MCF 10A (cell line): Measurements from ENCODE around the gene UPP1. TPM values are rescaled to one million over a fixed set of nuclear protein-coding genes. Genes with fewer than 3 reads are reported as not detected.
"Not testable (repeated sequence)": the region's sequence is repeated elsewhere in the genome, so short reads cannot be mapped to it uniquely, and the experiment has no call there.

ENCODE experiments used
- BruUV-seq: library from RNA; stranded (reverse); fragments of 400-500 nt; replicated peaks from 2 replicates; lab custom pipeline; 2021; lab: Mats Ljungman, UMichigan
- CTCF ChIA-PET: fragments of 300-600 bp; sonication (Branson Sonifier 250); formaldehyde crosslinking; extraction: SDS; loops from one replicate; lab custom pipeline; 2021; ENCODE audit warnings: antibody characterized with exemption, inconsistent platforms; lab: Yijun Ruan, JAX
- POLR2A ChIA-PET: fragments of 300-600, 350-650 bp; sonication (Branson Sonifier 250); formaldehyde crosslinking; extraction: SDS; loops from one replicate; lab custom pipeline; 2020; ENCODE audit warnings: antibody characterized with exemption, inconsistent platforms; lab: Yijun Ruan, JAX
- DNase-seq: peaks from one replicate; pipeline ENCODE4 v3.0.0-alpha.2; 2018; ENCODE audit not compliant: unreplicated experiment
- H3K27ac Mint-ChIP-seq: one replicate; pipeline ENCODE4 v1.8.0; 2022; ENCODE audit warnings: mild to moderate bottlenecking, low read depth, mixed read lengths; ENCODE audit not compliant: unreplicated experiment
- H3K27me3 Mint-ChIP-seq: one replicate; pipeline ENCODE4 v1.8.0; 2022; ENCODE audit warnings: mixed read lengths; ENCODE audit not compliant: insufficient read depth, unreplicated experiment
- H3K36me3 Mint-ChIP-seq: one replicate; pipeline ENCODE4 v1.8.0; 2022; ENCODE audit warnings: mild to moderate bottlenecking, moderate library complexity, mixed read lengths; ENCODE audit not compliant: insufficient read depth, unreplicated experiment
- H3K4me1 Mint-ChIP-seq: one replicate; pipeline ENCODE4 v1.8.0; 2022; ENCODE audit warnings: mixed read lengths; ENCODE audit not compliant: insufficient read depth, unreplicated experiment
- H3K4me3 Mint-ChIP-seq: one replicate; pipeline ENCODE4 v1.8.0; 2022; ENCODE audit warnings: mild to moderate bottlenecking, moderate library complexity, mixed read lengths; ENCODE audit not compliant: unreplicated experiment
- H3K9me3 Mint-ChIP-seq: one replicate; pipeline ENCODE4 v1.8.0; 2022; ENCODE audit warnings: mixed read lengths; ENCODE audit not compliant: unreplicated experiment
- CTCF ChIP-seq: fragments of 200-600 bp; IDR thresholded peaks from one replicate; pipeline ENCODE4 v1.8.0; 2022; ENCODE audit warnings: antibody characterized with exemption, mild to moderate bottlenecking; ENCODE audit not compliant: unreplicated experiment
- intact Hi-C: fragments of 100-400 bp; cut with micrococcal nuclease; formaldehyde crosslinking; loops from 2 replicates; pipeline ENCODE4 v1.14.1; 2022
- total RNA-seq: library from RNA; stranded (reverse); gene quantifications from 2 replicates; pipeline ENCODE4 v1.2.3, GENCODE V29; 2022

The UPP1 gene
- total RNA-seq, 1 experiment from 2014 or later: 602 TPM

- ChIA-PET CTCF (interaction anchor here (0.6 to 7.6 kb wide), 4 partner anchors 10 to 30 kb away, joined by 3 to 54 read pairs (median 6); no protein-coding TSS in a partner anchor), POLR2A (interaction anchor here (1.0 to 1.3 kb wide), 2 partner anchors 10 to 11 kb away, joined by 3 to 5 read pairs; no protein-coding TSS in a partner anchor)
- no peak for TF ChIP-seq CTCF
- Mint-ChIP-seq H3K4me1 (no peaks in the 10 kb centered on the region), H3K36me3 (no peaks in the 10 kb centered on the region), H3K27me3 (peaks cover 14% of the 10 kb centered on the region), H3K9me3 (no peaks in the 10 kb centered on the region), H3K27ac (no peak overlapping the region), H3K4me3 (no peak overlapping the region)
- no TSS peak for BruUV-seq
- intact Hi-C loops: no loop called here
- peak; percentile 13 for DNase-seq
These were observed 51.1 kb downstream of the UPP1 start for GRCh38 chr7:48140001-48140681.

- Mint-ChIP-seq H3K4me1 (no peaks in the 10 kb centered on the region), H3K4me3 (no peak overlapping the region), H3K36me3 (no peaks in the 10 kb centered on the region), H3K27me3 (peaks cover 15% of the 10 kb centered on the region), H3K9me3 (no peaks in the 10 kb centered on the region), H3K27ac (no peak overlapping the region)
- TF ChIP-seq CTCF: no peak
- no TSS peak for BruUV-seq
- no peak for DNase-seq
- ChIA-PET POLR2A (interaction anchor here (1.3 kb wide), 1 partner anchor 9 kb away, joined by 5 read pairs; no protein-coding TSS in a partner anchor), CTCF (interaction anchor here (1.5 to 7.6 kb wide), 3 partner anchors 10 to 31 kb away, joined by 6 to 54 read pairs (median 9); no protein-coding TSS in a partner anchor)
- intact Hi-C loops: no loop called here
These were observed 52.5 kb downstream of the UPP1 start for GRCh38 chr7:48141521-48141920.

- Mint-ChIP-seq H3K36me3 (no peaks in the 10 kb centered on the region), H3K4me1 (no peaks in the 10 kb centered on the region), H3K27ac (no peak overlapping the region), H3K9me3 (no peaks in the 10 kb centered on the region), H3K27me3 (peaks cover 43% of the 10 kb centered on the region), H3K4me3 (no peak overlapping the region)
- DNase-seq: no peak
- intact Hi-C loops: no loop called here
- CTCF ChIA-PET: interaction anchor here (2.1 to 7.6 kb wide), 2 partner anchors 11 to 199 kb away, joined by 6 to 54 read pairs; no protein-coding TSS in a partner anchor
- no peak for TF ChIP-seq CTCF
- BruUV-seq: no TSS peak
- POLR2A ChIA-PET: interaction anchor here (0.7 to 0.9 kb wide), 2 partner anchors 12 to 14 kb away, joined by 4 read pairs; no protein-coding TSS in a partner anchor
These were observed 55.3 kb downstream of the UPP1 start for GRCh38 chr7:48144291-48144768.

- no peak overlapping the region for H3K4me3 Mint-ChIP-seq
- no peaks in the 10 kb centered on the region for H3K4me1 Mint-ChIP-seq
- no peak overlapping the region for H3K27ac Mint-ChIP-seq
- intact Hi-C loops: no loop called here
- no peak for DNase-seq
- ChIA-PET POLR2A (no interaction called here), CTCF (interaction anchor here (0.6 to 1.7 kb wide), 3 partner anchors 72 to 881 kb away, joined by 3 to 10 read pairs (median 3); no protein-coding TSS in a partner anchor)
- no TSS peak for BruUV-seq
- peaks cover 46% of the 10 kb centered on the region for H3K27me3 Mint-ChIP-seq
- TF ChIP-seq CTCF: no peak
- no peaks in the 10 kb centered on the region for H3K9me3 Mint-ChIP-seq
- no peaks in the 10 kb centered on the region for H3K36me3 Mint-ChIP-seq
These were observed 58.1 kb downstream of the UPP1 start for GRCh38 chr7:48147078-48147591.

- H3K4me3 Mint-ChIP-seq, POLR2A ChIA-PET, DNase-seq, BruUV-seq, H3K36me3 Mint-ChIP-seq, H3K9me3 Mint-ChIP-seq, H3K4me1 Mint-ChIP-seq, H3K27ac Mint-ChIP-seq, intact Hi-C loops: not testable (repeated sequence)
- CTCF ChIA-PET: interaction anchor here (0.6 to 1.7 kb wide), 3 partner anchors 203 to 882 kb away, joined by 3 to 10 read pairs (median 3); no protein-coding TSS in a partner anchor
- H3K27me3 Mint-ChIP-seq: peaks cover 46% of the 10 kb centered on the region
These were observed 58.6 kb downstream of the UPP1 start for GRCh38 chr7:48147690-48148089.
